Natural killer cell (primary cell): ENCODE measurements around the gene PCBP3. TPM values are rescaled to one million over a fixed set of nuclear protein-coding genes. Genes with fewer than 3 reads are reported as not detected.

Experiments
- ATAC-seq, 3 donors: fragments of 150-1000 bp in 2 of 3; fragments of 200-7000 bp in 1 of 3; cut with Tn5 transposase; 1 replicate in 1 of 3; 2 replicates in 2 of 3; pipeline ENCODE4 v1.10.0; 2021; ENCODE audit warnings: mild to moderate bottlenecking in 2 of 3, moderate library complexity in 2 of 3
- DNase-seq, 2 donors: peaks; one replicate each; pipeline versions ENCODE4 v3.0.0 to v3.0.0-alpha.2; 2013 to 2021; ENCODE audit warnings: mixed read lengths in 1 of 2
- H3K27ac ChIP-seq: one replicate; pipeline ENCODE4 v1.5.1; 2013; ENCODE audit warnings: mild to moderate bottlenecking, low read length
- H3K27me3 ChIP-seq: one replicate; pipeline ENCODE4 v1.6.1; 2013; ENCODE audit warnings: low read length; ENCODE audit not compliant: control insufficient read depth, insufficient read depth
- H3K36me3 ChIP-seq: one replicate; pipeline ENCODE4 v1.6.1; 2013; ENCODE audit warnings: low read length; ENCODE audit not compliant: control insufficient read depth, insufficient read depth
- H3K4me1 ChIP-seq: one replicate; pipeline ENCODE4 v1.6.1; 2013; ENCODE audit warnings: low read length; ENCODE audit not compliant: control insufficient read depth, insufficient read depth
- H3K4me3 ChIP-seq: one replicate; pipeline ENCODE4 v1.5.1; 2013; ENCODE audit warnings: low read length
- H3K9me3 ChIP-seq: one replicate; pipeline ENCODE4 v1.6.1; 2013; ENCODE audit warnings: low read length; ENCODE audit not compliant: control insufficient read depth, insufficient read depth
- H3K27ac Mint-ChIP-seq, 2 donors: one replicate each; pipeline ENCODE4 v1.8.0; 2022; ENCODE audit warnings: mild to moderate bottlenecking in 2 of 2, mixed read lengths in 2 of 2, moderate library complexity in 1 of 2
- H3K27me3 Mint-ChIP-seq, 2 donors: one replicate each; pipeline ENCODE4 v1.8.0; 2022; ENCODE audit warnings: low read depth in 2 of 2, mixed read lengths in 2 of 2
- H3K36me3 Mint-ChIP-seq: one replicate; pipeline ENCODE4 v1.8.0; 2022; ENCODE audit warnings: mixed read lengths
- H3K4me1 Mint-ChIP-seq, 2 donors: one replicate each; pipeline ENCODE4 v1.8.0; 2022; ENCODE audit warnings: mixed read lengths in 2 of 2
- H3K4me3 Mint-ChIP-seq: one replicate; pipeline ENCODE4 v1.8.0; 2022; ENCODE audit warnings: mild to moderate bottlenecking, moderate library complexity, mixed read lengths
- H3K9me3 Mint-ChIP-seq, 2 donors: one replicate each; pipeline ENCODE4 v1.8.0; 2022; ENCODE audit warnings: mixed read lengths in 2 of 2
- CTCF ChIP-seq: fragments of 200-600 bp; IDR thresholded peaks from one replicate; pipeline ENCODE4 v1.8.0; 2022; ENCODE audit warnings: antibody characterized with exemption
- WGBS: methylation state at CpG from one replicate; pipeline ENCODE4 v1.1.7; 2013; ENCODE audit warnings: missing lambda C conversion rate; ENCODE audit not compliant: insufficient coverage; 5-methylcytosine and 5-hydroxymethylcytosine counted together
- intact Hi-C: fragments of 100-400 bp; cut with micrococcal nuclease; formaldehyde crosslinking; loops from one replicate; pipeline ENCODE4 v1.14.2; 2022
- total RNA-seq, 4 donors: library from RNA; stranded (reverse); fragments of 120-200 nt in 1 of 4; gene quantifications; one replicate each; pipeline versions ENCODE4 v1.2.3 to v1.2.4, GENCODE V29; 2013 to 2022

The PCBP3 gene
- total RNA-seq, 3 donors from 2014 or later (not counting 1 experiment from before 2014, with no cell fraction given), result 0.50 to 3.0 (median 0.52) TPM

GRCh38 chr21:45898781-45899180, 255.3 kb downstream of the PCBP3 start:
- Mint-ChIP-seq H3K9me3 (no peaks in the 10 kb centered on the region), H3K27me3 (no peaks in the 10 kb centered on the region), H3K4me1 (no peaks in the 10 kb centered on the region), H3K4me3 (no peak overlapping the region), H3K36me3 (no peaks in the 10 kb centered on the region), H3K27ac (no peak overlapping the region)
- Histone ChIP-seq H3K27ac (no peak overlapping the region), H3K4me3 (no peak overlapping the region), H3K9me3 (no peaks in the 10 kb centered on the region), H3K4me1 (no peaks in the 10 kb centered on the region), H3K36me3 (no peaks in the 10 kb centered on the region), H3K27me3 (no peaks in the 10 kb centered on the region)
- WGBS, result 77% methylated on average over 24 of the region's 24 CpGs
- DNase-seq (no peak), ATAC-seq (no peak)
- intact Hi-C loops, result no loop called here
- TF ChIP-seq CTCF, result no peak

GRCh38 chr21:45899317-45900033, 255.9 kb downstream of the PCBP3 start:
- no peak for TF ChIP-seq CTCF
- 92% methylated on average over 17 of the region's 17 CpGs for WGBS

GRCh38 chr21:45900034-45900868, 256.7 kb downstream of the PCBP3 start:
- H3K27me3 ChIP-seq, result no peaks in the 10 kb centered on the region
- Mint-ChIP-seq H3K27me3 (no peaks in the 10 kb centered on the region), H3K9me3 (no peaks in the 10 kb centered on the region), H3K4me1 (no peaks in the 10 kb centered on the region), H3K36me3 (no peaks in the 10 kb centered on the region), H3K4me3 (no peak overlapping the region), H3K27ac (no peak overlapping the region)
- TF ChIP-seq CTCF, result no peak
- H3K36me3 ChIP-seq, result no peaks in the 10 kb centered on the region
- 91% methylated on average over 22 of the region's 27 CpGs for WGBS
- intact Hi-C loops, result no loop called here
- DNase-seq (no peak), ATAC-seq (no peak)
- no peaks in the 10 kb centered on the region for H3K9me3 ChIP-seq
- H3K4me1 ChIP-seq, result no peaks in the 10 kb centered on the region
- H3K4me3 ChIP-seq, result no peak overlapping the region
- no peak overlapping the region for H3K27ac ChIP-seq

More at GRCh38 chr21:45899317-45900033, 255.9 kb downstream of the PCBP3 start:
- Mint-ChIP-seq H3K27ac (no peak overlapping the region), H3K27me3 (no peaks in the 10 kb centered on the region), H3K4me3 (no peak overlapping the region), H3K36me3 (no peaks in the 10 kb centered on the region), H3K9me3 (no peaks in the 10 kb centered on the region), H3K4me1 (no peaks in the 10 kb centered on the region)
- ATAC-seq (no peak), DNase-seq (no peak)
- Histone ChIP-seq H3K27me3 (no peaks in the 10 kb centered on the region), H3K36me3 (no peaks in the 10 kb centered on the region), H3K4me1 (no peaks in the 10 kb centered on the region), H3K9me3 (no peaks in the 10 kb centered on the region), H3K27ac (no peak overlapping the region), H3K4me3 (no peak overlapping the region)
- intact Hi-C loops, result no loop called here
